Activated CD4-positive, alpha-beta T cell treated with anti-CD3 and anti-CD28 coated beads, Interleukin-2, amount 10 ng/mL, durations not matched to agents 7 days and 5 days (primary cell): ENCODE results near the gene GNB2. TPM values are rescaled to one million over a fixed set of nuclear protein-coding genes. Genes with fewer than 3 reads are reported as not detected.

ENCODE experiments used
- CTCF ChIA-PET: fragments of 350-600 bp; sonication (Branson Sonifier 250); formaldehyde crosslinking; loops from one replicate; lab custom pipeline; 2021; ENCODE audit warnings: antibody characterized with exemption; lab: Charles Lee
- POLR2A ChIA-PET: fragments of 350-600 bp; sonication (Branson Sonifier 250); formaldehyde crosslinking; loops from one replicate; lab custom pipeline; 2021; ENCODE audit warnings: antibody characterized with exemption; lab: Charles Lee
- DNase-seq: peaks from one replicate; pipeline ENCODE4 v3.0.0-alpha.2; 2020
- H3K27ac Mint-ChIP-seq: one replicate; pipeline ENCODE4 v1.8.0; 2021; ENCODE audit warnings: mild to moderate bottlenecking, moderate library complexity, mixed read lengths
- H3K27me3 Mint-ChIP-seq: one replicate; pipeline ENCODE4 v1.8.0; 2021; ENCODE audit warnings: mixed read lengths
- H3K36me3 Mint-ChIP-seq: one replicate; pipeline ENCODE4 v1.8.0; 2021; ENCODE audit warnings: low read depth, mixed read lengths
- H3K4me1 Mint-ChIP-seq: one replicate; pipeline ENCODE4 v1.8.0; 2021; ENCODE audit warnings: mixed read lengths
- H3K4me3 Mint-ChIP-seq: one replicate; pipeline ENCODE4 v1.8.0; 2021; ENCODE audit warnings: mild to moderate bottlenecking, moderate library complexity, mixed read lengths
- H3K9me3 Mint-ChIP-seq: one replicate; pipeline ENCODE4 v1.8.0; 2021; ENCODE audit warnings: mixed read lengths
- total RNA-seq, 2 experiments: library from RNA; stranded (reverse); gene quantifications; one replicate each; pipeline ENCODE4 v1.2.3, GENCODE V29; 2021

The GNB2 gene
- total RNA-seq, 2 experiments from 2014 or later: 238 to 249 TPM

GRCh38 chr7:100686201-100686821 lies 12.8 kb downstream of the GNB2 start:
- H3K36me3 Mint-ChIP-seq: peaks cover 17% of the 10 kb centered on the region
- ChIA-PET POLR2A (no interaction called here), CTCF (interaction anchor here (4.0 kb wide), 1 partner anchor 19 kb away, joined by 16 read pairs; the partner anchor contains the start of gene POP7)
- DNase-seq: no peak
- no peak overlapping the region for H3K4me3 Mint-ChIP-seq
- H3K9me3 Mint-ChIP-seq: no peaks in the 10 kb centered on the region
- H3K27me3 Mint-ChIP-seq: no peaks in the 10 kb centered on the region
- peaks cover 15% of the 10 kb centered on the region for H3K4me1 Mint-ChIP-seq
- no peak overlapping the region for H3K27ac Mint-ChIP-seq

GRCh38 chr7:100686822-100687211 lies 13.3 kb downstream of the GNB2 start:
- no peak for DNase-seq
- POLR2A ChIA-PET: no interaction called here
- Mint-ChIP-seq H3K4me3 (no peak overlapping the region), H3K4me1 (peaks cover 14% of the 10 kb centered on the region), H3K9me3 (no peaks in the 10 kb centered on the region), H3K27me3 (no peaks in the 10 kb centered on the region), H3K27ac (no peak overlapping the region), H3K36me3 (peaks cover 15% of the 10 kb centered on the region)
- CTCF ChIA-PET: no interaction called here

- H3K4me1 Mint-ChIP-seq: peaks cover 18% of the 10 kb centered on the region
- H3K4me3 Mint-ChIP-seq: no peak overlapping the region
- H3K27me3 Mint-ChIP-seq: no peaks in the 10 kb centered on the region
- ChIA-PET POLR2A (no interaction called here), CTCF (interaction anchor here (0.7 kb wide), 1 partner anchor 18 kb away, joined by 3 read pairs; the partner anchor contains the start of gene POP7)
- peaks cover 16% of the 10 kb centered on the region for H3K36me3 Mint-ChIP-seq
- H3K27ac Mint-ChIP-seq: no peak overlapping the region
- no peak for DNase-seq
- H3K9me3 Mint-ChIP-seq: no peaks in the 10 kb centered on the region
These were observed 13.7 kb downstream of the GNB2 start for GRCh38 chr7:100687261-100687660.

- no peak for DNase-seq
- Mint-ChIP-seq H3K36me3 (peaks cover 17% of the 10 kb centered on the region), H3K27me3 (no peaks in the 10 kb centered on the region), H3K4me1 (peaks cover 24% of the 10 kb centered on the region), H3K9me3 (no peaks in the 10 kb centered on the region), H3K27ac (no peak overlapping the region), H3K4me3 (no peak overlapping the region)
- ChIA-PET POLR2A (no interaction called here), CTCF (interaction anchor here (0.7 kb wide), 1 partner anchor 18 kb away, joined by 3 read pairs; the partner anchor contains the start of gene POP7)
These were observed 14.3 kb downstream of the GNB2 start for GRCh38 chr7:100687751-100688300.

- no peaks in the 10 kb centered on the region for H3K27me3 Mint-ChIP-seq
- no peak overlapping the region for H3K4me3 Mint-ChIP-seq
- ChIA-PET CTCF (interaction anchor here (0.7 to 3.3 kb wide), 2 partner anchors 13 to 17 kb away, joined by 5 to 11 read pairs; partner anchors contain the start of gene POP7), POLR2A (no interaction called here)
- no peak for DNase-seq
- peaks cover 20% of the 10 kb centered on the region for H3K36me3 Mint-ChIP-seq
- H3K9me3 Mint-ChIP-seq: no peaks in the 10 kb centered on the region
- peaks cover 28% of the 10 kb centered on the region for H3K4me1 Mint-ChIP-seq
- no peak overlapping the region for H3K27ac Mint-ChIP-seq
These were observed 14.9 kb downstream of the GNB2 start for GRCh38 chr7:100688326-100688860.

GRCh38 chr7:100689230-100690135 lies 15.9 kb downstream of the GNB2 start:
- no peaks in the 10 kb centered on the region for H3K27me3 Mint-ChIP-seq
- no peak overlapping the region for H3K27ac Mint-ChIP-seq
- peaks cover 20% of the 10 kb centered on the region for H3K36me3 Mint-ChIP-seq
- ChIA-PET CTCF (interaction anchor here (0.6 to 3.8 kb wide), 6 partner anchors 12 to 240 kb away, joined by 4 to 25 read pairs (median 8); partner anchors contain the start of gene POP7), POLR2A (no interaction called here)
- H3K9me3 Mint-ChIP-seq: no peaks in the 10 kb centered on the region
- DNase-seq: no peak
- H3K4me3 Mint-ChIP-seq: no peak overlapping the region
- peaks cover 28% of the 10 kb centered on the region for H3K4me1 Mint-ChIP-seq

- Mint-ChIP-seq H3K27me3 (peaks cover 9% of the 10 kb centered on the region), H3K4me3 (peak overlapping the region; percentile 96), H3K27ac (peak overlapping the region; percentile 22)
These were observed 18.4 kb downstream of the GNB2 start for GRCh38 chr7:100691676-100692577.

GRCh38 chr7:100692578-100692961 lies 19.0 kb downstream of the GNB2 start:
- Mint-ChIP-seq H3K27me3 (peaks cover 9% of the 10 kb centered on the region), H3K4me3 (peak overlapping the region; percentile 96), H3K9me3 (no peaks in the 10 kb centered on the region), H3K27ac (peak overlapping the region; percentile 92), H3K36me3 (peaks cover 11% of the 10 kb centered on the region), H3K4me1 (peaks cover 40% of the 10 kb centered on the region)
- ChIA-PET POLR2A (no interaction called here), CTCF (interaction anchor here (0.5 to 5.1 kb wide), 9 partner anchors 9 to 1760 kb away, joined by 3 to 25 read pairs (median 14); partner anchors contain the start of genes MOSPD3, POP7 and SLC12A9)
- DNase-seq: no peak

More at GRCh38 chr7:100691676-100692577, 18.4 kb downstream of the GNB2 start:
- CTCF ChIA-PET: interaction anchor here (0.6 to 5.1 kb wide), 16 partner anchors 9 to 223 kb away, joined by 3 to 25 read pairs (median 4); partner anchors contain the start of genes POP7 and SLC12A9
- Mint-ChIP-seq H3K36me3 (peaks cover 11% of the 10 kb centered on the region), H3K9me3 (no peaks in the 10 kb centered on the region), H3K4me1 (peaks cover 40% of the 10 kb centered on the region)
- POLR2A ChIA-PET: no interaction called here
- DNase-seq: peak; percentile 89

- Mint-ChIP-seq H3K27ac (peak overlapping the region; percentile 92), H3K4me1 (peaks cover 40% of the 10 kb centered on the region), H3K27me3 (peaks cover 9% of the 10 kb centered on the region), H3K36me3 (peaks cover 11% of the 10 kb centered on the region), H3K9me3 (no peaks in the 10 kb centered on the region), H3K4me3 (peak overlapping the region; percentile 96)
- POLR2A ChIA-PET: interaction anchor here (0.6 kb wide), 1 partner anchor 49 kb away, joined by 6 read pairs; no protein-coding TSS in a partner anchor
- CTCF ChIA-PET: interaction anchor here (0.5 to 5.1 kb wide), 11 partner anchors 8 to 1761 kb away, joined by 3 to 26 read pairs (median 14); partner anchors contain the start of genes MOSPD3, POP7 and SLC12A9
- no peak for DNase-seq
These were observed 20.0 kb downstream of the GNB2 start for GRCh38 chr7:100693312-100694097.

- peaks cover 9% of the 10 kb centered on the region for H3K36me3 Mint-ChIP-seq
- peak within 1 kb of the TSS; percentile 92 for H3K27ac Mint-ChIP-seq
- peaks cover 9% of the 10 kb centered on the region for H3K27me3 Mint-ChIP-seq
These were observed 20.7 kb downstream of the GNB2 start, which contains the start of gene GIGYF1 for GRCh38 chr7:100694098-100694745. Gene GIGYF1 (minus strand): TSS chr7:100694250. CDS start chr7:100688238, 6,012 bp downstream.

More at GRCh38 chr7:100694098-100694745, 20.7 kb downstream of the GNB2 start, which contains the start of gene GIGYF1:
- peak; percentile 75 for DNase-seq
- H3K9me3 Mint-ChIP-seq: no peaks in the 10 kb centered on the region
- ChIA-PET CTCF (interaction anchor here (0.6 to 5.1 kb wide), 6 partner anchors 11 to 167 kb away, joined by 3 to 26 read pairs (median 16); partner anchors contain the start of genes MOSPD3, POP7 and SLC12A9), POLR2A (no interaction called here)
- peak within 1 kb of the TSS; percentile 96 for H3K4me3 Mint-ChIP-seq
- peaks cover 35% of the 10 kb centered on the region for H3K4me1 Mint-ChIP-seq
